HG02840 (cell line): ENCODE data around the gene TCP11L2.
"Not testable (repeated sequence)": the region's sequence is repeated elsewhere in the genome, so short reads cannot be mapped to it uniquely, and the experiment has no call there.

ENCODE experiments used
- ATAC-seq: cut with Tn5 transposase; IDR thresholded peaks from one replicate; pipeline ENCODE4 v1.9.1; 2021; ENCODE audit warnings: mild to moderate bottlenecking, moderate library complexity, moderate number of reproducible peaks; ENCODE audit not compliant: unreplicated experiment, low FRiP score

Gene TCP11L2

GRCh38 chr12:106282457-106283097, 20.0 kb upstream of the TCP11L2 start:
- no peak for ATAC-seq

GRCh38 chr12:106284358-106285105, 18.0 kb upstream of the TCP11L2 start:
- no peak for ATAC-seq

- no peak for ATAC-seq
Measured at GRCh38 chr12:106285982-106286381, 16.6 kb upstream of the TCP11L2 start.

- ATAC-seq = not testable (repeated sequence)
Measured at GRCh38 chr12:106286576-106287162, 15.9 kb upstream of the TCP11L2 start.

GRCh38 chr12:106287364-106287763, 15.2 kb upstream of the TCP11L2 start:
- ATAC-seq = no peak

- no peak for ATAC-seq
Measured at GRCh38 chr12:106288101-106288493, 14.4 kb upstream of the TCP11L2 start.

GRCh38 chr12:106288494-106289195, 13.9 kb upstream of the TCP11L2 start:
- no peak for ATAC-seq

GRCh38 chr12:106289196-106289681, 13.3 kb upstream of the TCP11L2 start:
- ATAC-seq = no peak

GRCh38 chr12:106290666-106291065, 11.9 kb upstream of the TCP11L2 start:
- no peak for ATAC-seq

- no peak for ATAC-seq
Measured at GRCh38 chr12:106291342-106291741, 11.2 kb upstream of the TCP11L2 start.

GRCh38 chr12:106292339-106292738, 10.2 kb upstream of the TCP11L2 start:
- ATAC-seq = no peak

GRCh38 chr12:106296179-106296877, 6.2 kb upstream of the TCP11L2 start:
- ATAC-seq = no peak

- no peak for ATAC-seq
Measured at GRCh38 chr12:106297075-106297474, 5.5 kb upstream of the TCP11L2 start.

GRCh38 chr12:106297681-106298080, 4.9 kb upstream of the TCP11L2 start:
- ATAC-seq = no peak

- ATAC-seq = no peak
Measured at GRCh38 chr12:106299202-106299774, 3.2 kb upstream of the TCP11L2 start.

- no peak for ATAC-seq
Measured at GRCh38 chr12:106300761-106301160, 1.8 kb upstream of the TCP11L2 start.

- ATAC-seq = no peak
Measured at GRCh38 chr12:106301241-106301610, 1.3 kb upstream of the TCP11L2 start.

- peak; percentile 50 for ATAC-seq
Measured at GRCh38 chr12:106301611-106302321, 767 bp upstream of the TCP11L2 start.

GRCh38 chr12:106303202-106303820, 778 bp downstream of the TCP11L2 start:
- no peak for ATAC-seq
